C4-2B (cell line): ENCODE measurements around the gene UBTD2.

Experiments
- CTCF ChIP-seq: fragments of 450-650 bp; conservative IDR thresholded peaks from 2 replicates; pipeline ENCODE4 v1.5.1; 2017; ENCODE audit warnings: mild to moderate bottlenecking
- ZFX ChIP-seq: fragments of 450-650 bp; IDR thresholded peaks from 2 replicates; pipeline ENCODE4 v1.6.1; 2017

- TF ChIP-seq CTCF = no peak
- TF ChIP-seq ZFX = no peak
Measured at GRCh38 chr5:172321593-172321992, 38.0 kb upstream of the UBTD2 start.
